Caco-2 (cell line): ENCODE results near the gene KDM4C. TPM values are rescaled to one million over a fixed set of nuclear protein-coding genes. Genes with fewer than 3 reads are reported as not detected.

Experiments
- BruUV-seq: library from RNA; stranded (reverse); fragments of 400-500 nt; replicated peaks from 2 replicates; lab custom pipeline; 2021; lab: Mats Ljungman, UMichigan
- CTCF ChIA-PET: fragments of 300-600 bp; sonication (Branson Sonifier 250); formaldehyde crosslinking; loops from one replicate; lab custom pipeline; 2022; ENCODE audit warnings: antibody characterized with exemption; lab: Charles Lee
- POLR2A ChIA-PET: fragments of 300-600 bp; sonication (Branson Sonifier 250); formaldehyde crosslinking; loops from one replicate; lab custom pipeline; 2022; ENCODE audit warnings: antibody characterized with exemption; lab: Charles Lee
- DNase-seq, 2 experiments: peaks; one replicate each; pipeline versions ENCODE4 v3.0.0 to v3.0.0-alpha.2; 2020 to 2022
- H3K27me3 ChIP-seq: replicated peaks from 2 replicates; pipeline ENCODE4 v1.6.0; 2011; ENCODE audit warnings: low read length; ENCODE audit not compliant: control insufficient read depth, insufficient read depth
- H3K36me3 ChIP-seq: 2 replicates; pipeline ENCODE4 v1.5.1; 2011; ENCODE audit warnings: low read length; ENCODE audit not compliant: control insufficient read depth, insufficient read depth
- H3K4me1 ChIP-seq: fragments of 250-450 bp; sonication (Bioruptor Pico); 2 replicates; pipeline ENCODE4 v1.5.1; 2020; ENCODE audit warnings: mild to moderate bottlenecking
- H3K4me3 ChIP-seq: 2 replicates; pipeline ENCODE4 v1.5.1; 2011; ENCODE audit warnings: low read depth, mild to moderate bottlenecking, control low read depth, low read length
- H3K9me3 ChIP-seq: fragments of 250-450 bp; sonication (Bioruptor Pico); 2 replicates; pipeline ENCODE4 v1.5.1; 2020; ENCODE audit warnings: mild to moderate bottlenecking, moderate library complexity
- H3K27ac Mint-ChIP-seq: one replicate; pipeline ENCODE4 v1.8.0; 2022; ENCODE audit warnings: mixed read lengths; ENCODE audit not compliant: unreplicated experiment
- H3K27me3 Mint-ChIP-seq: one replicate; pipeline ENCODE4 v1.8.0; 2022; ENCODE audit warnings: mixed read lengths; ENCODE audit not compliant: insufficient read depth, unreplicated experiment
- H3K36me3 Mint-ChIP-seq: one replicate; pipeline ENCODE4 v1.8.0; 2022; ENCODE audit warnings: mild to moderate bottlenecking, mixed read lengths; ENCODE audit not compliant: insufficient read depth, unreplicated experiment
- H3K4me1 Mint-ChIP-seq: one replicate; pipeline ENCODE4 v1.8.0; 2022; ENCODE audit warnings: low read depth, mixed read lengths; ENCODE audit not compliant: unreplicated experiment
- H3K4me3 Mint-ChIP-seq: one replicate; pipeline ENCODE4 v1.8.0; 2022; ENCODE audit warnings: mild to moderate bottlenecking, moderate library complexity, mixed read lengths; ENCODE audit not compliant: unreplicated experiment
- H3K9me3 Mint-ChIP-seq: one replicate; pipeline ENCODE4 v1.8.0; 2022; ENCODE audit warnings: mixed read lengths; ENCODE audit not compliant: unreplicated experiment
- CTCF ChIP-seq, 2 experiments: fragments of 200-600 bp in 1 of 2; IDR thresholded peaks; 1 replicate in 1 of 2; 2 replicates in 1 of 2; pipeline versions ENCODE4 v1.5.1 to v1.8.0; 2011 to 2022; ENCODE audit warnings: antibody characterized with exemption in 1 of 2, control low read depth in 1 of 2, inconsistent platforms in 1 of 2, low read depth in 1 of 2, low read length in 1 of 2, mild to moderate bottlenecking in 1 of 2, moderate library complexity in 1 of 2; ENCODE audit not compliant: insufficient read depth in 1 of 2, severe bottlenecking in 1 of 2, unreplicated experiment in 1 of 2
- intact Hi-C: fragments of 100-400 bp; cut with micrococcal nuclease; formaldehyde crosslinking; loops from one replicate; pipeline ENCODE4 v1.10.0; 2022; ENCODE audit not compliant: unreplicated experiment
- total RNA-seq: library from RNA; stranded (reverse); gene quantifications from 2 replicates; pipeline ENCODE4 v1.2.3, GENCODE V29; 2022

The KDM4C gene
- total RNA-seq, 1 experiment from 2014 or later, result 40.3 TPM

- no peak overlapping the region for H3K27ac Mint-ChIP-seq
- H3K27me3 Mint-ChIP-seq, result no peaks in the 10 kb centered on the region
- ChIA-PET CTCF (no interaction called here), POLR2A (no interaction called here)
- no peak overlapping the region for H3K4me3 Mint-ChIP-seq
- no peaks in the 10 kb centered on the region for H3K27me3 ChIP-seq
- no peaks in the 10 kb centered on the region for H3K4me1 Mint-ChIP-seq
- no peak for DNase-seq
- peaks cover 42% of the 10 kb centered on the region for H3K36me3 Mint-ChIP-seq
- H3K4me1 ChIP-seq, result no peaks in the 10 kb centered on the region
- H3K36me3 ChIP-seq, result no peaks in the 10 kb centered on the region
- no peak for TF ChIP-seq CTCF (IDR thresholded peaks at IDR 0.05; ENCODE audit: insufficient read depth in 1 of 2, low read depth in 1 of 2, low read length in 1 of 2, severe bottlenecking in 1 of 2, unreplicated experiment in 1 of 2)
- no peak overlapping the region for H3K4me3 ChIP-seq
- BruUV-seq, result no TSS peak
- no peaks in the 10 kb centered on the region for H3K9me3 ChIP-seq
- H3K9me3 Mint-ChIP-seq, result no peaks in the 10 kb centered on the region
- intact Hi-C loops, result no loop called here
These were observed 395.8 kb downstream of the KDM4C start for GRCh38 chr9:7153566-7153965.

- TF ChIP-seq CTCF (IDR thresholded peaks at IDR 0.05; ENCODE audit: insufficient read depth in 1 of 2, low read depth in 1 of 2, low read length in 1 of 2, severe bottlenecking in 1 of 2, unreplicated experiment in 1 of 2), result no peak
- Histone ChIP-seq H3K4me3 (no peak overlapping the region), H3K27me3 (no peaks in the 10 kb centered on the region), H3K9me3 (no peaks in the 10 kb centered on the region), H3K36me3 (no peaks in the 10 kb centered on the region), H3K4me1 (no peaks in the 10 kb centered on the region)
- no TSS peak for BruUV-seq
- no peak for DNase-seq
- no peaks in the 10 kb centered on the region for H3K9me3 Mint-ChIP-seq
- H3K27me3 Mint-ChIP-seq, result no peaks in the 10 kb centered on the region
- CTCF ChIA-PET, result no interaction called here
- H3K27ac Mint-ChIP-seq, result no peak overlapping the region
- no peak overlapping the region for H3K4me3 Mint-ChIP-seq
- POLR2A ChIA-PET, result no interaction called here
- no peaks in the 10 kb centered on the region for H3K4me1 Mint-ChIP-seq
- intact Hi-C loops, result no loop called here
- peaks cover 42% of the 10 kb centered on the region for H3K36me3 Mint-ChIP-seq
These were observed 396.3 kb downstream of the KDM4C start for GRCh38 chr9:7154003-7154619.

GRCh38 chr9:7154650-7155049, 396.9 kb downstream of the KDM4C start:
- TF ChIP-seq CTCF (IDR thresholded peaks at IDR 0.05; ENCODE audit: insufficient read depth in 1 of 2, low read depth in 1 of 2, low read length in 1 of 2, severe bottlenecking in 1 of 2, unreplicated experiment in 1 of 2), result no peak
- Mint-ChIP-seq H3K36me3 (peaks cover 40% of the 10 kb centered on the region), H3K4me1 (no peaks in the 10 kb centered on the region), H3K27ac (no peak overlapping the region), H3K4me3 (no peak overlapping the region), H3K9me3 (no peaks in the 10 kb centered on the region), H3K27me3 (no peaks in the 10 kb centered on the region)
- intact Hi-C loops, result no loop called here
- Histone ChIP-seq H3K4me1 (no peaks in the 10 kb centered on the region), H3K36me3 (no peaks in the 10 kb centered on the region), H3K9me3 (no peaks in the 10 kb centered on the region), H3K27me3 (no peaks in the 10 kb centered on the region), H3K4me3 (no peak overlapping the region)
- POLR2A ChIA-PET, result no interaction called here
- DNase-seq, result no peak
- CTCF ChIA-PET, result no interaction called here
- BruUV-seq, result no TSS peak
